Ramos (cell line): Measurements from ENCODE around the gene ELMO1.
"Not testable (repeated sequence)": the region's sequence is repeated elsewhere in the genome, so short reads cannot be mapped to it uniquely, and the experiment has no call there.

ENCODE experiments used
- in situ Hi-C: fragments of 300-500 bp; cut with MboI; formaldehyde crosslinking; loops from one replicate; pipeline ENCODE4 v1.14.3; 2022; ENCODE audit warnings: low sequenced_read_pairs; ENCODE audit not compliant: unreplicated experiment

Gene ELMO1

DNA sequence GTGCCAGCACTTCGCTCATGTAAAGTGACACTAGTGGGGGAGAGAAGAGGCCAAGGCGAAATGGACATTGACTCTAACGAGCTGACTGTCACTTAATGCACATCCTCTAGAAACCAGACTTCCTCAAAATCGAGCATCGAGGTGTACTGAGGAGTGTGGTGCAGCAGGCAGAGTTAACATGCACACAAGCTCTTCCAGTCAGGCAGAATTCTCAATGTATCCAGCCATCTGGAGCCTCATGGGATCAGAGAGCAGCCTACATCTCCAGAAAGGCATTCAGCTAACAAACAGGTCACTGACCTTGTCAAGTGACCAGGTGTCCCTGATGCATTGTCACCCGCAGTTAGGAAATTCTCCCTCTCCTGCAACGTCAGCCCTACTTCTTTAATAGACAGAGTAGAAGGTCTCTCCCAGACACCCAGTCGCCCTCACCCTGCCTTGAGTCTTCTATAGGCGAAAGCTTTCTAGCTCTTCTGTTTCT, 464.6 kb downstream of the ELMO1 start:
- in situ Hi-C loops = loop anchor here (25.0 kb wide), 2 partner anchors 203 to 378 kb away; no protein-coding TSS in a partner anchor

DNA sequence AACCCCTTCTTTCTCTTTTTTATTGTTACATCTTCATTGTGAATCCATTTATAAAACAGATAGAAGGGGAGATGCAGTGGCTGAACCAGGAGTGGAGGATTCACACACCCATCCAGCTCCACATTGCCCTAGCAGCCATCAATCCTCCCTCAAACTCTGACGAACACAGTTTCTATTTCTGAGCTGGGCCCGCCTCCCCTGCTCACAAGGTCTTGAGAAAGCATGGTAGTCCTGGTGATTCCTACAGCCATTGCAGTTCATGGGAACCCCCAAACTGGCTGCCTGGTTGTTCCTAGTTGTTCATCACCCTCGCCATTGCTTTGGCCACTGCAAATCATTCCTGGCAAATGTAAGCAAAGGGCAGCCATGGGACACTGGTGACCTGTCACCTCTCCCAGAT, 465.9 kb downstream of the ELMO1 start:
- in situ Hi-C loops = loop anchor here (25.0 kb wide), 2 partner anchors 205 to 380 kb away; no protein-coding TSS in a partner anchor

DNA sequence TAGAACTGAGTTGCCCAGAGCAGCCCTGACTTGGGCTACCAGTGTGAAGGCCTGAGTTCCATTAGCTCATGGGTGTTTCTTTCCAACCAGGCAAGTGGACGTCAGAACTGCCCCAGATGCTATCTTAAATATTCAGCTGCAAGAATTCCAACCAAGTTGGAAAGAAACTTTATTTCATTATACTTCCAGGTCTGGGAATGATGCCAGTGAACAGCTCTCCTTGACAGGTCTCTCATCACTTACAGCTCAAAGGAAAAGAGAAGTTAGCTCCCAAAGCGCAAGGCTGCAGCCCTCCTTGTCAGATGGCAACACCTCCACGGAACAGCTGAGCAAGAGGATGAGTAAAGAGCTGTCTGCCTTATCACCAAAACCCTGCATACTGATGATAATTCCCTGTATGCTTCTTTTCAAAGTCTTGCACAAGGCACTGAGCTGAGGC, 468.8 kb downstream of the ELMO1 start:
- in situ Hi-C loops = loop anchor here (25.0 kb wide), 2 partner anchors 207 to 382 kb away; no protein-coding TSS in a partner anchor

DNA sequence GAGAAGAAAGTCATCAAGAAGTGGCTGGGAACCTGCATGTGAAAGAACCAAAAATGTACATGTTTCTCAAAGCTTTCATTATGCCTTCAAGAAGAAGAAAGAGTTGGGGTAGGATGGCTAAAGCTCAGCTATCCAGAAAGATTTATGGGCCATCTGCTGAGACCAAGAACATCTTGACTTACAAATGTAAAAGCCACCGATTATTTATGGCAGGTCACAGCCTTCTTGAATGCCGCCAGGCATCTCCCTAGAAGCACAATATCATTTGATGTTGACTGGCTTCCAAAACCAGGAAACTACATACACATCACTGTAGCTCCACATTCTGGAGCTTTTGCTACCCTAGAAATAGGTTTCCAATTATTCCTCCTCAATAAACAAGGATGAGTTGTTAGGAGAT, 470.2 kb downstream of the ELMO1 start:
- in situ Hi-C loops = loop anchor here (25.0 kb wide), 2 partner anchors 209 to 384 kb away; no protein-coding TSS in a partner anchor

DNA sequence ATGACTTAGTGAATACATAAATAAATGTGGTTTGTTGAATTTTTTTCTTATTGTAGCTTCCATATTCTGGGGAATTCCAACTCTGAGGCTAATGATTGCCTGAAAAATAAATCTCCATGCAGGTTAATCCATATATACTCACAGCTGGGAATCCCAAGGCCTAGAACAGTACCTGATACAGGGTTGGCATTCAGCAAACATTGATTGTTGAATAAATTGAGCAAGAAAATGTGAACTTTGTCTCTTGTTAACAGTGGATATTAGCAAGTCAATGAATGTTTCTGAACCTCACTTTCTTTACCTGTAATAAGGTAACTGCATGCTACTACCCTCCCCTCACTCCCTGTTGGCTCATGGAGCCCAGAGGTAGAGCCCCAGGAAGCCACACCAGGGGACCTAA, 470.8 kb downstream of the ELMO1 start:
- in situ Hi-C loops = loop anchor here (25.0 kb wide), 2 partner anchors 209 to 384 kb away; no protein-coding TSS in a partner anchor

DNA sequence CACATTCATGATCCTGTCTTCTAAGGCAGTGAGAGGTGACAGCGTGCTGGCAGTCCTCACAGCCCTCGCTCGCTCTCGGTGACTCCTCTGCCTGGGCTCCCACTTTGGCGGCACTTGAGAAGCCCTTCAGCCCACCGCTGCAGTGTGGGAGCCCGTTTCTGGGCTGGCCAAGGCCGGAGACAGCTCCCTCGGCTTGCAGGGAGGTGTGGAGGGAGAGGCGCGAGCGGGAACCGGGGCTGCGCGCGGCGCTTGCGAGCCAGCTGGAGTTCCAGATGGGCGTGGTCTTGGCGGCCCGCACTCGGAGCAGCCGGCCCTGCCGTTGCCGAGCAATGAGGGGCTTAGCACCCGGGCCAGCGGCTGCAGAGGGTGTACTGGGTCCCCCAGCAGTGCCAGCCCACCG, 475.1 kb downstream of the ELMO1 start:
- in situ Hi-C loops = not testable (repeated sequence)

DNA sequence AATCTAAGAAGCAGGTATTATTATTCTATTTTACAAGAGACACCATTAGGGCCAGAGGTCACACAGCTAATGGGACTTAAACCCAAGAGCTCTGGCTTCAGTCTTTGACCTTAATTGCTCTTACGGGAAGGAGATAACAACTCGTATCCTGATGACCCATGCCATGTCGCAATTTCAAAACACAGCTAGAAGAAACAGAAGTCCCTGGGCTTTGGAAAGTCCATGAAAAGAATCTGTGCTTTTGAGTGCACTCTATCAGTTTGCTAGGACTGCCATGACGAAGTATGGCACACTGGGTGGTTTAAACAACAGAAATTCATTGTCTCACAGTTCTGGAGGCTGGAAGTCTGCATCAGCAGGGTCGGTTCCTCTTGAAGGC, 476.5 kb downstream of the ELMO1 start:
- in situ Hi-C loops = no loop called here

DNA sequence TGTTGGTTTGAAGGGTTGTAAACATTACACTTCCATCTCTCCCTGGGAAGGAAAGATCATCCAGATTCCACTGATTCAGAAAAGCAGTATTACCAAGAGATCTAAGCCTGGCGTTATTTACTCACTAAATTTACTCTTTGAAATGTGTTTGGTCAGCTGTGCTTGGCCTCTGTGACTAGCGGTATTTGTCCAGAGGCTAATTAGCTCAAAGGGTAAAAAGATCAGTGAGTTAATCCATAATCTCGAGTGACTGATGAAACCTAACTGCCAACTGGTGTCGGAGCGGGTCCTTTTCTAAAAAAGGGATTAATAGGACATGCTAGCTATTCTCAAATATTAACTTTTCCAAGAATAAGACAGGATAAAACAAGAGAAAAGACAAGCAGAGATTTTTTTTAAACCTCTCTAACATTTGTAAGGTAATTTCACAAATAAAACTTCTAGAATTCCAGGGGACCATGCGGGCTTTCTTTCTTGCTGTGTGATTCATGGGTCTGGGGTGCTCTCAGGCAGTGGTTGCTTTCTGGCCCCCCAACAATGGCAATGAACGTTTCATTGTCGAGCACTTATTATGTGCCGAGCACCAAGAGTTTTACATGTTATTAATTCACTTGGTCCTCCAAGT, 477.0 kb downstream of the ELMO1 start:
- in situ Hi-C loops = no loop called here

DNA sequence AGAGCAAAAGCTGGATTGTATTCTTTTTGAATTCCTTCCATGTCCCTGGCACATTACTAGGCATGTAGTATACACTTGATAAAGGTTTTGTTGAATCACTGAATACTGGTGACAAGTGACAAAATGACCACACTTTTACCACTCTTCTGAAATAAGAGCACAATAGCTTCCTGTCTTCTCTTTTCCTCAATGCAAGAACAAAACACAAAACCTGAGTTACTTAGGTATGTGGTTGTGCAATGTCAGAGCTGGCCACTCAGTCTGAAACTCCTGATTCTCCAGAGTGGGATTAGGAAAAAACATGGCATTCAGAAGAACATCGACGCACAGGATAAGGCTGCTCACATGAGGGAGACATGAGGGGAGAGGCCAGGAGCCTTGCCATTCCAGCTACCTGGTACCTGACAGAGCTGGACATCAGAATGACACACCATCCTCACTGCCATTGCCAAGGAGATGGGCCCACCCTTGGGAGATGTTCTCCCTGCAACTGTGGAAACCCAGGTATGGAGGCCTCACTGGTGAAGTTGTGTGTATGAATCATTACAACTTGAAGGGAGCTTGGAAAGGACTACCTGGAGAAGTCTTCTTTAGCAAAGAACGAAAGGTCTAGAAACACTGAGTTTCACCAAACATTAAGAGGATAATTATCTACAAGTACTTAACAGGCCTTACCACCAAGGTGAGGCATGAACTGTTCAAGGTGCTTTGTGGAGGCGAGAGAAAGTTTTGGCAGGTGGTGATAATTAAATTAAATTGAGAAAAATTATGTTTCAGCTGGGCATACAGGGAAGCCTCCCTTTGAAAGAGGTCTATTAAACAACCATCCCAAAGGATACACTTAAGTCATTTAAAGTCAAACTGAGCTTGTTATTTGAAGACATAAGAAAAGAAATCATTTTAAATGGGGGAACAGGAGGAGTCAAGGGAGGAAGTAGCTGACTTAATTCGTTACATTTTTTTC, 477.8 kb downstream of the ELMO1 start:
- in situ Hi-C loops = no loop called here

DNA sequence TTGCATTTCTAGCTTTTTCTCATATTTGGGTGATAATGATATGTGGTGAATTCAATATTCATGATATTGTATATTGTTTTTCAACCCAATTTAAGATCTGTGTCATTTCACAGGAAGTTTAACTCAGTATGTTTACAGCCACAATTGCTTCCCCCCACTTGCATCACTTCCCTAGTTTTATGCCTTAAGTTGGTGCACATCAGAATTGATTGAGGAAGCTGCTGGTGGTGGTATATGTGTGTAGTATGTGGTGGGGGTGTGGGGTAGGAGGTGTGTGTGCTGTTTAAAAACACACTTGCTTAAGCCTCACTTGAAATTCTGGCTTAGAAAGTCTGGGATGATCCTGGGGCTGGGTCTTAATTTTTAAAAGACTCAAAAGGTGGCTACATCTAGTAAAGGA, 479.3 kb downstream of the ELMO1 start:
- in situ Hi-C loops = no loop called here

DNA sequence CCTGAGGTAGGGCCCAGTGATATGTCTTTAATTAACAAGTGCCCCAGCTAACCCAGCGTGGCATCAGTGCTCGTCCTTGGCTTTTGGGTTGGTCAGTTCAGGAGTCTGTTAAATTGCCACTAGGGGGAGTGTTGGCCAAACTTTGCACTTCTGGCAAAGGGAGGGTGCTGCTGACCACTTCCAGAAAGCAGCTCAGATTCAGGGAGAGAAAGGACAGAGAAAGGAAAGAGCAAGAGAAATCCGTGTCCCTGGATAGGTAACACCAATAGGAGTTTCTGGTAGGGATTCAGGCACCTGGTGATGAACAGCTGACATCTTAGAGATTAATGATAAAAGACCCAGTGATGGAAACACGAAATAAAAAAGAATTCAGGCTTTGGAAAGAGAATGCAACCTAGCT, 481.3 kb downstream of the ELMO1 start:
- in situ Hi-C loops = no loop called here

DNA sequence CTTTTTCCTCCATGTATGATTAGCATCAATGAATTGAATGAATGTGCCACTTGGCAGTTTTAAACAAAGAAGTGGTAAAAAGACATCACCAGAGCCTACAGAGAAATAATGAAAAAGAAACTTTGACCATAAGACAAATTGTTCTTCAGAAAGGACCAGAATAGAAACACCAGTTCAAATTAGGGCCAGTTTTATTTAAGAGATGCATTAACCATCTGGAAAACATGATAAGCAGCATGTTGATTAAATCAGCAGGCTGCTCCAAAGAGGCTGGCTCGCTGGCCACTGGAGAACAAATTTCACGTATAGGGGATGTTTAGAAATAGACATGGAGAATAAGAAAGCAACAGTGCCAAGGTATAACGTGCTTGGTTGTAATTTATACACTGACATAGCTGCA, 482.0 kb downstream of the ELMO1 start:
- in situ Hi-C loops = no loop called here

DNA sequence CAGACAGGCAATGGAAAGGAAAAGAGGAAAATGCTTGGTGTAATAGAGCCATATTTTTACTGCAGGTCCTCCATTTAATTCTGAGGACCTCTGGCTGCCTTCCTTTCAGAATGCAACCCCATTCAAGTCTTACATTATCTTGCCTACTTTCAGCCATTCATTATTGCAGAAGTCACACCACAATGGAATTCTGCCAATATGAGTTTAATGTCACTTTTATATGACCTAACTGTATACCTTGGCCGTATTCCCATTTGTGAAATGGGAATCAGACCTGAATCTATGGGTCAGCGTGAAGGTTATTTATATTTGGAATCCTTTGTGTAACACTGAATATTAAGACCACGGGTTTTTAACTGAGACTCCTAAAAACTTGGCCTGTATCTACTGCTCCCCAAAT, 482.6 kb downstream of the ELMO1 start:
- in situ Hi-C loops = no loop called here

DNA sequence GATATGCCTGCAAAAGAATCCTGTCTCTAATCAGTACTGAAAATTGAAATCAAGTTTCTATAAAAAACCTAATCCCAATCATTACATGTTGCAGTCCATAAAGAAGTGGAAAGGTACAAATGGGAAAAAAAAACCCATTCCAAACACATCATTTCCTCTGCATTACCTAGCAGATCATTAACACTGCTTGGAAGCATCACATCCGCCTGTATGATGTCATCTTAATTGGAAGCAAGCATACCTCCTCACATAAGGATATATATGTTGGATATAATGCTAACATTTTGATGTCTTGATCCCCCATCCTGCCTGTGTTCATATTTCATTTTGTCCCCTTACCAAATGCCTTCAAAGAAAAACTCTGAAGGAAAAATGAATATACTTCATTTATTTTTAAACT, 483.0 kb downstream of the ELMO1 start:
- in situ Hi-C loops = no loop called here

DNA sequence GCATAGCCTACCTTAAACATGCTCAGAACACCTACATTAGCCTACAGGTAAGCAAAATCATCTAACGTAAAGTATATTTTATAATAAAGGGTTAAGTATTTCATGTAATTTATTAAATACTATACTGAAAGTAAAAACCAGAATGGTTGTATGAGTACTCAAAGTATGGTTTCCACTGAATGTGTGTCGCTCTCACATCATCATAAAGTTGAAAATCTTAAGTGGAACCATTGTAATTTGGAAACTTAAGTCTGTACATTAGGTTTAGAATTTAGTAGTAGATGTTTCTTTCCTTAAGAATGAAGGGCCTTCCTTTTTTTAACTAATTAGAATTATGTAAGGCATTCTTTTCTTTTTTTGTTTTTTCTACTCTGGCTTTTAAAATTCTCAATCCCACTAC, 484.4 kb downstream of the ELMO1 start:
- in situ Hi-C loops = no loop called here

DNA sequence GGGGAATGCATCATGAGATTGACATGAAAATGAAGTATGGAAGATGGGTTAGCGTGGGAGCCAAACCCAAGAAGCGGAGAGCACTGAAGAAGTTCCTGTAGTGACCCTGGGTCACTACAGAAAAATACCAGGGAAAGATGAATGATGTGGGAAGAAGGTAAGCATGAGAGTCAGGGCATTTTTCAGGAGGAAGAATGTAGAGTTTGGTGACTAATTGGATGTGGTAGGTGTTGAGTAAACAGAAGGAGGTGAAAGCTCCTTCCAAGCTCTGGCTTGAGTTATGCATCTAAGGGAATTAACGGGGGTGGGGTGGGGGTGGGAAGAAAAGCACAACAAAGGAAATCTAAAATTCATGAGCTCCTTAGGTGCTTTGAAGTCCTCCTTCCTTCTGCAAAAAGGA, 486.3 kb downstream of the ELMO1 start:
- in situ Hi-C loops = no loop called here

DNA sequence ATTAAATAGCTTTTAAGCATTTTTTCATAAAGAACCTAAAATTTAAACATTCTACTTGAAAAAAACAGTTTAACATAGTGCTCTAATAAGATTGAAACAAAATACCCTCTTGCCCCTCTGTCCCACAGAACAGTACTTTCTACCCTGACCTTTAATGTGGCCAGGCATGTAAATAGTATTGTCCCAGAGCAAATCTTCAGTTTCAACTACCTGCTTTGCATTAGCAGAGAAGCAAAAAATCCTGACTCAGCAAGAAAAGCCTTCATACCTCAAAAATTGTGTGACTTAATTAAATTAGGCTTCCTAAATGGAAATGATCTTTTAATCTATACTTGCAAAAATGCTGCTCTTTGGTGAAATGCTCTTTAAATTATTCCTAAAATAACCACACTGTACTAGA, 487.0 kb downstream of the ELMO1 start:
- in situ Hi-C loops = no loop called here

DNA sequence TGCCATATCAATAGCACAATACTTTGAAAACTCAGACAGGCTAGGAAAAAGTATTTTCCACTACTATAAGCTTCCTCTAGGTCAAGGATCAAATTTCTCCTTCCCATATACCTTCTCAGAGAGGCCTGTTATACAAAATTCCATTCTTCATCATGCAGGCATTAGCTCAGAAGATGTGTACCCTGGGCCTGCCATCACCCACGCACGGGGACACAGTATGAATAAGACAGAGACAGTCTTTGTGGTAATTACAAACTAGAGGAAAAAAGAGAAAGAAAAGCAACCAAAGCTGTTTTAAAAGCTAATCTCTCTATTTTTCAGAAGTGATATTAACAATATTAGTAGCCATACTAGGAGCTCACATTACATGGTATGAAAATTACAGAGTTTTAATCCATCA, 487.6 kb downstream of the ELMO1 start:
- in situ Hi-C loops = no loop called here

DNA sequence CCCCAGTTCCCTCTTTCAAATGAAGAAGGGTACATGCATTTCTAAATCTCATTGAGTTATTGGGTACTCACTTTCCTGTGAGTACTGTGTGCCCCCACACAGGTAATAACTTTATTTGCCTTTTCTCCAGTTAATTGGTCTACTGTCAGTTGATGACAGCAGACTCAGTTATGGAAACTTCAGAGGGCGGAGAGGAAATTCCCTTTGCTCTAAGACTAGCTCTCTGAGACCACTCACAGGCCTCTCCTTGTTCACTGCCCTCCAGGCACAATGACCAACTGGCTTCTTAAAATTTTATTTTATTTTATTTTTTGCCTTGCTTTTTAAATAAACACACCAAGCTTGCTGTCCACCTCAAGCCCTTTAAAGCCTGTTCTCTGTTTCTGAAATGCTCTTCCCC, 488.6 kb downstream of the ELMO1 start:
- in situ Hi-C loops = no loop called here

DNA sequence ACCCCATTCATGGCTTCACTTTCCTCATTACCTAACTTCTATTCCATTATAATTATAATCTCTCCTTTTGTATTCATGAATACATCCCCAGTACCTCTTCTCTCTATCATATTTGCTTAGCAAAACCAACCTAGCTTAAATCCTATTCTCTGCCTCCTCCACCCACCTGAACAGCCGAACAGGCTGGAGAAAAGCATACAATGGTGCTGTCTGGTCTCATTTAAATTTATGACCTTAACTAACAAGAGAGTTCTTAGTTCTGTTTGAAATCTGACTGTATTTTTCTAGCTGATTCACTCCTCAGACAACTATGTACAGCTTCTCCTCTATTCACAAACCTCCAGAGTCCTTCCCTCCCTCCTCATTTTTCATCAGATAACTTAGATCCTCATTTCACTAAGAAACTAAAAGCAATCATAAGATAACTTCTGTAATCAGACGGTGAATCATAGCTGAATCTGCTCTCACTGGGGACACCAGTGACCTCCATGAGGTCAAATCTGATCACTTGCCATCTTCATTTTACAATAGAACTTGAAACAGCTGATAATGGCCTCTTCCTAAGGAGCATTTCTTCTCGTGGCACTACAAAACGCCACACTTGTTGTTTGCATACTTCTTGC, 490.4 kb downstream of the ELMO1 start:
- in situ Hi-C loops = no loop called here

DNA sequence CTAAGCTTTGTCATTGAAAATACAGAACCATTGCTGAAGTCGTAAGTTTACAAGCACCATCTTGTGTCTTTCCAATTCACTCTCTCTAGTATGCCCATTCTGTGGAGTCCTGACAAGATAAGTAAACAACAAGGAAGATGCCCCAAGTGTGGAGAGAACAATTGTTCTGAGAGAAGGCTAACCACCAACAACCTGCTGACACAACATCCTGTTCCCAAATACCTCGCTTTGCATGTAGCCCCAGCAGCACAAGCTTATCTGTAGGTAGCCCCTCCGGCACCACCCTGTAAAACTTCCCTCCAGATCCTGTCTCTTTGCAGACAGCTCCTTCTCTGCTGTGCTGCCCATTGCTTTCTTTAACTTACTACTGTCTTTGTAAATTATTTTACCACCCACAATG, 491.0 kb downstream of the ELMO1 start:
- in situ Hi-C loops = no loop called here
